ENCODE results near the gene PCDH9. TPM values are rescaled to one million over a fixed set of nuclear protein-coding genes. Genes with fewer than 3 reads are reported as not detected.

Gene PCDH9
- total and polyA plus RNA-seq, 7 donors: under 0.01 to 15.7 (median 8.7) TPM; not detected in 1

DNA sequence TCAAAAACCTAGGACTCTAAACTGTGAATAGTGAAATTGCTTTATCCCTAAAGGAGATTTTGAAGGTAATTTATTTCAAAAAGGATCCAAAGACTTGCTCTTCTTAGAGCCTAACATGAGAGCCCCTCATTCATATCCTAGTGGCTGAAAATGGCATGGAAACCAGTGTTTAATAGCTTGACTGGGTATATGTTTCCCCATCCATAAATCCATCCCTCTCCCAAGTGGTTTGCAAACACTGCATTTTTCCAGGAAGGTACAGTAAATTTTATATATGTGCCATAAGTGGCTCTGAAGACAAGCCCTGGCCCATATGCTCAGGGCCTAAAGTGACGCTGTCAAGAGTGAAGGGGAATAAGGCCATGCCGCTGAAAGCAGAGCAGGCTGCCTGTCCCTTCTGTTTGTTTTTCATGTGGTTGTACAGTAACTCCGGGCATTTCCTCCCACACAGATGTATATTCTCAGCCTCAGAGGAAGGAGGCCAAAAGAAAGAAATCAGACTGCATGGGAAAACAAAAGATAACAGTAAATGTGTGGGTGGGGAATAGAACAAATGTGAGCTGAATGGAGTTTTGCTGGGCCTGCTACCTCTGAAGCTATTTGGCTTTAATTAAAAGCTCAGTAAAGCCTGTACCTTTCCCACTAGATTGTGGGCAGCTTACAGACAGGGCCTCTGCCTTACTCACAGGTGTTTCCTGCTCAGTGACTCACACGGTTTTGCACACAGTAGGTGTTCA is 181.9 kb downstream of the PCDH9 start:
- H3K4me1 ChIP-seq: no peaks in the 10 kb centered on the region
- intact Hi-C loops (cut with DNase I): no loop called here
- no peak overlapping the region for H3K4me3 ChIP-seq
- H3K36me3 ChIP-seq: no peaks in the 10 kb centered on the region
- 12 to 19% methylated on average over 4 of the region's 4 CpGs for WGBS, 2 donors
- H3K27me3 ChIP-seq: no peaks in the 10 kb centered on the region
- DNase-seq: no peak
- H3K27ac ChIP-seq: no peak overlapping the region
- TF ChIP-seq EP300 (IDR thresholded peaks at IDR 0.05) (no peak), POLR2AphosphoS5 (IDR thresholded peaks at IDR 0.05) (no peak), POLR2A (IDR thresholded peaks at IDR 0.05) (no peak)
- TF ChIP-seq, protein P1, sequence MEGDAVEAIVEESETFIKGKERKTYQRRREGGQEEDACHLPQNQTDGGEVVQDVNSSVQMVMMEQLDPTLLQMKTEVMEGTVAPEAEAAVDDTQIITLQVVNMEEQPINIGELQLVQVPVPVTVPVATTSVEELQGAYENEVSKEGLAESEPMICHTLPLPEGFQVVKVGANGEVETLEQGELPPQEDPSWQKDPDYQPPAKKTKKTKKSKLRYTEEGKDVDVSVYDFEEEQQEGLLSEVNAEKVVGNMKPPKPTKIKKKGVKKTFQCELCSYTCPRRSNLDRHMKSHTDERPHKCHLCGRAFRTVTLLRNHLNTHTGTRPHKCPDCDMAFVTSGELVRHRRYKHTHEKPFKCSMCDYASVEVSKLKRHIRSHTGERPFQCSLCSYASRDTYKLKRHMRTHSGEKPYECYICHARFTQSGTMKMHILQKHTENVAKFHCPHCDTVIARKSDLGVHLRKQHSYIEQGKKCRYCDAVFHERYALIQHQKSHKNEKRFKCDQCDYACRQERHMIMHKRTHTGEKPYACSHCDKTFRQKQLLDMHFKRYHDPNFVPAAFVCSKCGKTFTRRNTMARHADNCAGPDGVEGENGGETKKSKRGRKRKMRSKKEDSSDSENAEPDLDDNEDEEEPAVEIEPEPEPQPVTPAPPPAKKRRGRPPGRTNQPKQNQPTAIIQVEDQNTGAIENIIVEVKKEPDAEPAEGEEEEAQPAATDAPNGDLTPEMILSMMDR (IDR thresholded peaks at IDR 0.05): no peak
- H3K9me3 ChIP-seq: no peaks in the 10 kb centered on the region

DNA sequence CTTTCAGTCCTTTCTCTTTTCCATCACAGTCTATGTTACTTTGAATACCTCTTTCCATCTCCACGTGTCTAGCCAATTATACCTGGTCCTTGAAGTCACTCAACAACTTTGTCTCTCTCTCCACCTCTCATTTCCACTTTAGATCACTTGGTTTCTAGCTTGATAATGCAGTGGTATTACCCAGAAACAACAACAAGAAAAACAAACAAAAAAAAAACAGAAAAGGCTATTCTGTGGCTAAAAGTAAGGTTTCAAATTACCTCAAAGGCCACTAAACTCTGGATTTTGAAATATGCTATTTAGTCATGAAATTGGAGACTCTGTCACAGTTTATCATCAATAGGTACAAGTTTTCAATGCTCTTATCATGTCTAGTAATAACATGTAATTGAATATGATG is 184.8 kb downstream of the PCDH9 start:
- H3K4me1 ChIP-seq: no peaks in the 10 kb centered on the region
- H3K36me3 ChIP-seq: no peaks in the 10 kb centered on the region
- WGBS, 2 donors: 62 to 81% methylated on average over 1 of the region's 1 CpG
- DNase-seq: no peak
- intact Hi-C loops (cut with DNase I): no loop called here
- TF ChIP-seq, protein P1 (IDR thresholded peaks at IDR 0.05): no peak
- TF ChIP-seq POLR2AphosphoS5 (IDR thresholded peaks at IDR 0.05): no peak
- TF ChIP-seq EP300 (IDR thresholded peaks at IDR 0.05): no peak
- TF ChIP-seq POLR2A (IDR thresholded peaks at IDR 0.05): no peak
- no peak overlapping the region for H3K27ac ChIP-seq
- H3K9me3 ChIP-seq: no peaks in the 10 kb centered on the region
- no peak overlapping the region for H3K4me3 ChIP-seq
- no peaks in the 10 kb centered on the region for H3K27me3 ChIP-seq

- H3K9me3 ChIP-seq: no peaks in the 10 kb centered on the region
- no peak overlapping the region for H3K4me3 ChIP-seq
- no peaks in the 10 kb centered on the region for H3K27me3 ChIP-seq
- no peak overlapping the region for H3K27ac ChIP-seq
- intact Hi-C loops (cut with DNase I): no loop called here
- H3K4me1 ChIP-seq: no peaks in the 10 kb centered on the region
- no peaks in the 10 kb centered on the region for H3K36me3 ChIP-seq
- DNase-seq: no peak
- TF ChIP-seq, protein P1 (IDR thresholded peaks at IDR 0.05): no peak
- TF ChIP-seq POLR2AphosphoS5 (IDR thresholded peaks at IDR 0.05): no peak
- WGBS, 2 donors: 67 to 80% methylated on average over 1 of the region's 1 CpG
These were observed 186.2 kb downstream of the PCDH9 start for GRCh38 chr13:67043901-67044300.

DNA sequence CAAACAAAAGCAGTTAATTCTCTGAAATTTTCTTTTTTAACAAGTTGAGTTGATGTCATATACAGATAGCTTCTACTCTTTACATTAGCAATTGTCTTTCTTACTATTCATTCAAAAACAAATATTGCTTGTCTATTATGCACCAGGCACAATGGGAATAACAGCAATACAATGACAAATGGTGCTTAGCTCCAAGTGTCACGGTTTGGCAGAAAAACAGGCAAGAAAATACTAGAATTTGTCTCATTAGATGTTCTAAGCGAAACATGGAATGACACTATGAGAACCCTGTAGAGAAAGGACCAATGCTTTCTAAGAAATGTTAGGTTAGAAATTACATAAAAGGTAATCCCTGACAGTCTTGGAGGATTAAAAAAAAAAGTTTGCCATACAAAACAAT is 187.6 kb downstream of the PCDH9 start:
- H3K27me3 ChIP-seq: no peaks in the 10 kb centered on the region
- intact Hi-C loops (cut with DNase I): no loop called here
- TF ChIP-seq POLR2A (IDR thresholded peaks at IDR 0.05) (no peak), EP300 (IDR thresholded peaks at IDR 0.05) (no peak), POLR2AphosphoS5 (IDR thresholded peaks at IDR 0.05) (no peak)
- TF ChIP-seq, protein P1 (IDR thresholded peaks at IDR 0.05): no peak
- no peaks in the 10 kb centered on the region for H3K9me3 ChIP-seq
- H3K36me3 ChIP-seq: no peaks in the 10 kb centered on the region
- WGBS, 2 donors: 26 to 40% methylated on average over 2 of the region's 2 CpGs
- no peak for DNase-seq
- no peaks in the 10 kb centered on the region for H3K4me1 ChIP-seq
- H3K27ac ChIP-seq: no peak overlapping the region
- H3K4me3 ChIP-seq: no peak overlapping the region
